ENCODE measurements around the gene NIPBL.

- TF ChIP-seq ZNF384 (IDR thresholded peaks at IDR 0.05), result no peak
- TF ChIP-seq CTBP1 (IDR thresholded peaks at IDR 0.05; ENCODE audit: borderline replicate concordance), result no peak
- TF ChIP-seq SP1 (IDR thresholded peaks at IDR 0.05), result no peak
- TF ChIP-seq ARNT (IDR thresholded peaks at IDR 0.05), result no peak
- TF ChIP-seq FOXA1 (IDR thresholded peaks at IDR 0.05), result no peak
- no peak for TF ChIP-seq BHLHE40 (IDR thresholded peaks at IDR 0.05; ENCODE audit: borderline replicate concordance)
- no peak for TF ChIP-seq FOXM1 (IDR thresholded peaks at IDR 0.05; ENCODE audit: borderline replicate concordance)
- no peak for TF ChIP-seq FOXK2 (IDR thresholded peaks at IDR 0.05)
- no peak for TF ChIP-seq SUZ12 (IDR thresholded peaks at IDR 0.05)
Measured at GRCh38 chr5:37039824-37040223, 163.3 kb downstream of the NIPBL start.

All from HEK293T (cell line).